Measurements from ENCODE around the gene XYLT1.

DNA sequence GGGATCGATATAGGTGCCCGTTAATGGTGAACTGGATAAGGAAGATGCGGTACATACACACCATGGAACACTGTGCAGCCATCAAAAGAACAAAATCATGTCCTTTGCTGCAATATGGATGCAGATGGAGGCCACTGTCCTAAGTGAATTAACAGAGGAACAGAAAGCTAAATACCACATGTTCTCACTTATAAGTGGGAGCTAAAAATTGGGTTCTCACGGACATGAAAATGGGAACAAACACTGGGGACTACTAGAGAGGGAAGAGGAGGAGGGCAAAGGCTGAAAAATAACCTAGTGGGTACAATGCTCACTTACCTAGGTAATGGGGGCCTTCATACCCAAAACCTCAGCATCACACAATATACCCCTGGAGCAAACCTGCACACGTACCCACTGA lies 302.6 kb downstream of the XYLT1 start:
- TF ChIP-seq, protein P1, sequence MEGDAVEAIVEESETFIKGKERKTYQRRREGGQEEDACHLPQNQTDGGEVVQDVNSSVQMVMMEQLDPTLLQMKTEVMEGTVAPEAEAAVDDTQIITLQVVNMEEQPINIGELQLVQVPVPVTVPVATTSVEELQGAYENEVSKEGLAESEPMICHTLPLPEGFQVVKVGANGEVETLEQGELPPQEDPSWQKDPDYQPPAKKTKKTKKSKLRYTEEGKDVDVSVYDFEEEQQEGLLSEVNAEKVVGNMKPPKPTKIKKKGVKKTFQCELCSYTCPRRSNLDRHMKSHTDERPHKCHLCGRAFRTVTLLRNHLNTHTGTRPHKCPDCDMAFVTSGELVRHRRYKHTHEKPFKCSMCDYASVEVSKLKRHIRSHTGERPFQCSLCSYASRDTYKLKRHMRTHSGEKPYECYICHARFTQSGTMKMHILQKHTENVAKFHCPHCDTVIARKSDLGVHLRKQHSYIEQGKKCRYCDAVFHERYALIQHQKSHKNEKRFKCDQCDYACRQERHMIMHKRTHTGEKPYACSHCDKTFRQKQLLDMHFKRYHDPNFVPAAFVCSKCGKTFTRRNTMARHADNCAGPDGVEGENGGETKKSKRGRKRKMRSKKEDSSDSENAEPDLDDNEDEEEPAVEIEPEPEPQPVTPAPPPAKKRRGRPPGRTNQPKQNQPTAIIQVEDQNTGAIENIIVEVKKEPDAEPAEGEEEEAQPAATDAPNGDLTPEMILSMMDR (IDR thresholded peaks at IDR 0.05; ENCODE audit: low read depth, low read length, poor library complexity, severe bottlenecking) = no peak
- TF ChIP-seq EZH2phosphoT487 (IDR thresholded peaks at IDR 0.05; ENCODE audit: borderline replicate concordance, low read length) = no peak

All from DOHH2 (cell line).